ENCODE data around the gene TRIO.

DNA sequence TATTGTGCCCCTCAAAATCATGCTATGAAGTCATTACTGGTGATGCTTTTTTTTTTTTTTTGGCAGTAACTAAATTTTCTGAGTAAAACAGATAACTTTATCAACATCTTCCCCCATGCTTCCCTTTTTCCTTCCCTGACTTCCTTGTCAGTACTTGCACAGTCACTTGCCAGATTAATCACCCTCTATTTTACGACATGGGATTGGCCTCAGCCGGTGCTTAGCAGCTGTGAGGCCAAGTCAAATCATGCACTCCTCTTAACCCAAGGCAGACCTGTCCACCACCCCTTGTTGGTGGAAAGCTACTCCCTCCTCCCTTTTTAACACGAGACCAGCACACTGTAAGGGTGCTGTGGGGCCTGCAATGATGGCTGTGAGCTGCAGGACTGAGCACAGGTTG lies 320.5 kb downstream of the TRIO start:
- no peak for TF ChIP-seq EZH2phosphoT487 (IDR thresholded peaks at IDR 0.05; ENCODE audit: borderline replicate concordance, low read length)
- TF ChIP-seq, protein P1, sequence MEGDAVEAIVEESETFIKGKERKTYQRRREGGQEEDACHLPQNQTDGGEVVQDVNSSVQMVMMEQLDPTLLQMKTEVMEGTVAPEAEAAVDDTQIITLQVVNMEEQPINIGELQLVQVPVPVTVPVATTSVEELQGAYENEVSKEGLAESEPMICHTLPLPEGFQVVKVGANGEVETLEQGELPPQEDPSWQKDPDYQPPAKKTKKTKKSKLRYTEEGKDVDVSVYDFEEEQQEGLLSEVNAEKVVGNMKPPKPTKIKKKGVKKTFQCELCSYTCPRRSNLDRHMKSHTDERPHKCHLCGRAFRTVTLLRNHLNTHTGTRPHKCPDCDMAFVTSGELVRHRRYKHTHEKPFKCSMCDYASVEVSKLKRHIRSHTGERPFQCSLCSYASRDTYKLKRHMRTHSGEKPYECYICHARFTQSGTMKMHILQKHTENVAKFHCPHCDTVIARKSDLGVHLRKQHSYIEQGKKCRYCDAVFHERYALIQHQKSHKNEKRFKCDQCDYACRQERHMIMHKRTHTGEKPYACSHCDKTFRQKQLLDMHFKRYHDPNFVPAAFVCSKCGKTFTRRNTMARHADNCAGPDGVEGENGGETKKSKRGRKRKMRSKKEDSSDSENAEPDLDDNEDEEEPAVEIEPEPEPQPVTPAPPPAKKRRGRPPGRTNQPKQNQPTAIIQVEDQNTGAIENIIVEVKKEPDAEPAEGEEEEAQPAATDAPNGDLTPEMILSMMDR (IDR thresholded peaks at IDR 0.05; ENCODE audit: low read depth, low read length, poor library complexity, severe bottlenecking): no peak
